Karpas-422 (cell line): ENCODE data around the gene ABCG2. TPM values are rescaled to one million over a fixed set of nuclear protein-coding genes. Genes with fewer than 3 reads are reported as not detected.

ENCODE experiments used
- DNase-seq: peaks from one replicate; pipeline ENCODE4 v3.0.0-alpha.2; 2015
- H2AFZ ChIP-seq: fragments of 200-600 bp; sonication (generic); 2 replicates; pipeline ENCODE4 v1.6.1; 2014; ENCODE audit warnings: antibody characterized with exemption, low read length, mixed read lengths
- H3K27ac ChIP-seq: fragments of 200-600 bp; sonication (generic); 2 replicates; pipeline ENCODE4 v1.5.1; 2014; ENCODE audit warnings: mild to moderate bottlenecking, low read length, moderate library complexity
- H3K27me3 ChIP-seq: fragments of 200-600 bp; sonication (generic); 2 replicates; pipeline ENCODE4 v1.6.1; 2014; ENCODE audit warnings: low read length, mixed read lengths
- H3K36me3 ChIP-seq: fragments of 200-600 bp; sonication (generic); 2 replicates; pipeline ENCODE4 v1.6.1; 2014; ENCODE audit warnings: low read length, mixed read lengths; ENCODE audit not compliant: insufficient read depth
- H3K4me1 ChIP-seq: fragments of 200-600 bp; sonication (generic); 2 replicates; pipeline ENCODE4 v1.6.1; 2014; ENCODE audit warnings: mild to moderate bottlenecking, low read length, mixed read lengths
- H3K4me2 ChIP-seq: fragments of 200-600 bp; sonication (generic); 2 replicates; pipeline ENCODE4 v1.6.1; 2014; ENCODE audit warnings: low read length, low read depth, mild to moderate bottlenecking; ENCODE audit not compliant: poor library complexity, severe bottlenecking
- H3K4me3 ChIP-seq: fragments of 200-600 bp; sonication (generic); 2 replicates; pipeline ENCODE4 v1.5.1; 2014; ENCODE audit warnings: mild to moderate bottlenecking, antibody characterized with exemption, low read length, mixed read lengths
- H3K79me2 ChIP-seq: fragments of 200-600 bp; sonication (generic); 2 replicates; pipeline ENCODE4 v1.6.1; 2014; ENCODE audit warnings: mild to moderate bottlenecking, low read length, mixed read lengths
- H3K9ac ChIP-seq: fragments of 200-600 bp; sonication (generic); 2 replicates; pipeline ENCODE4 v1.6.0; 2014; ENCODE audit warnings: low read length
- H3K9me2 ChIP-seq: fragments of 200-600 bp; sonication (generic), shearing (Covaris generic); replicated peaks from 2 replicates; pipeline ENCODE4 v1.6.0; 2014; ENCODE audit warnings: mild to moderate bottlenecking, low read length, moderate library complexity; ENCODE audit not compliant: insufficient read depth
- H3K9me3 ChIP-seq: fragments of 300-700, 200-600 bp; sonication (generic); 2 replicates; pipeline ENCODE4 v1.6.1; 2014; ENCODE audit warnings: low read length, mixed read lengths
- H4K20me1 ChIP-seq: fragments of 200-600 bp; sonication (generic); 2 replicates; pipeline ENCODE4 v1.6.1; 2014; ENCODE audit warnings: mild to moderate bottlenecking, antibody characterized with exemption, low read length, low read depth; ENCODE audit not compliant: insufficient read depth
- total RNA-seq: library from RNA; depleted of rRNA; stranded (reverse); fragments of >200 nt; shearing (Covaris generic); gene quantifications from 2 replicates; pipeline ENCODE4 v1.2.3, GENCODE V29; 2014; ENCODE audit warnings: low replicate concordance

Gene ABCG2
- total RNA-seq, 1 experiment from 2014 or later = not detected

- Histone ChIP-seq H3K4me3 (no peak overlapping the region), H3K9me3 (no peaks in the 10 kb centered on the region), H3K9me2 (no peaks in the 10 kb centered on the region), H3K27ac (no peak overlapping the region), H3K4me1 (no peaks in the 10 kb centered on the region), H3K4me2 (no peak overlapping the region), H2AFZ (no peak overlapping the region; the same call in 1 of the 2 replicates), H3K36me3 (no peaks in the 10 kb centered on the region), H3K79me2 (no peaks in the 10 kb centered on the region), H3K9ac (no peak overlapping the region), H4K20me1 (no peaks in the 10 kb centered on the region), H3K27me3 (no peaks in the 10 kb centered on the region)
- DNase-seq = no peak
Measured at GRCh38 chr4:88195328-88196012, 37.0 kb upstream of the ABCG2 start.

DNA sequence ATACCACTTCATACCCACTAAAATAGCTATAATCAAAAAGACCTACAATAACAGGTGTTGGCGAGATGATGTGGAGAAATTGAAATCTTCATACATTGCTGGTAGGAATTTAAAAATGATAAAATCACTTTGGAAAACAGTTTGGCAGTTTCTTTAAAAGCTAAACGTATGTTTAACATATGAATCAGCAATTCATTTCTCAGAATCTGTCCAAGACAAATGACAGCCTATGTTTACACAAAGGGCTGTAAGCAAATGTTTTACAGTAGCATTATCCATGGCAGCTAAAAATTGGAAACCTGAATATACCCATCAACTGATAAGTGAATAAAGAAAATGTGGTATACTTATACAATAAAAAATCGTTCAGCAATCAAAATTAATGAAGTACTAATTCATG, 33.0 kb upstream of the ABCG2 start:
- Histone ChIP-seq H3K79me2 (no peaks in the 10 kb centered on the region), H3K4me1 (peaks cover 8% of the 10 kb centered on the region), H2AFZ (no peak overlapping the region), H3K9me2 (no peaks in the 10 kb centered on the region), H3K9ac (no peak overlapping the region), H3K4me3 (no peak overlapping the region), H3K27ac (no peak overlapping the region), H3K9me3 (no peaks in the 10 kb centered on the region), H3K4me2 (no peak overlapping the region), H3K36me3 (no peaks in the 10 kb centered on the region), H3K27me3 (no peaks in the 10 kb centered on the region), H4K20me1 (no peaks in the 10 kb centered on the region)
- no peak for DNase-seq

DNA sequence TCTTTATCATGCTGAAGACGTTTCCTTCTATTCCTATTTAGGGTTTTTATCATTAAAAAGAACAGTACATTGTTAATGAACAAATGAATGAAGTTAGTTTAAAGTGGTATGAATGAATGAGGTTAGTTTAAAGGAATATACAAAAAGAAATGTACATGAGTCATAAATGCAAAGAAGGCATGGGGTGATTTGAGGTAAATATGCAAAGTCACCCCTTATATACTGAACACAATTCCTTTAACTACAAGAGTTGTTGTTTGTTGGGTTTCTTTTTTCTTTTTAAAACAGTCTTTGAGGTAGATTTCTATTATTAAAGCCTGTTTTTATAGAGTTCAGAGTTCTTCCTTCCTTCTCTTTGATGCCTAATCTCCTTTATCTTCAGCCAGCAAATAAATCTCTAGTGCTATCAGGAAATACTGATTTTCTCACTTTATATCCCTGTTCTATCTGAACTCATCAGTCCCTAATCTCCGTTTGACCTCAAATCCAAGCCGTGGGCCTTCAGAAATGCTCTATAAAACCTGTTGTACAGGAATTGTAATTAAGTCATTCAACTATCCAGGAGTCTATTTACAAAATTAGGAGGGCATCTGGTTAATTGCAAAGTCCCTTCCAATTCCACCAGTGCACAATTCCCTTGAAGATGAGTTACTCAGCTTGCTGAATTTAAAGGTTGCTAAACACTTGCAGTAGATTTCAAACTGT, 31.6 kb upstream of the ABCG2 start:
- DNase-seq = no peak
- Histone ChIP-seq H3K27me3 (no peaks in the 10 kb centered on the region), H3K9me3 (no peaks in the 10 kb centered on the region), H3K9ac (no peak overlapping the region), H3K9me2 (no peaks in the 10 kb centered on the region), H3K27ac (no peak overlapping the region), H4K20me1 (no peaks in the 10 kb centered on the region), H3K36me3 (no peaks in the 10 kb centered on the region), H2AFZ (no peak overlapping the region), H3K4me2 (no peak overlapping the region), H3K79me2 (no peaks in the 10 kb centered on the region), H3K4me3 (no peak overlapping the region), H3K4me1 (peaks cover 8% of the 10 kb centered on the region)

DNA sequence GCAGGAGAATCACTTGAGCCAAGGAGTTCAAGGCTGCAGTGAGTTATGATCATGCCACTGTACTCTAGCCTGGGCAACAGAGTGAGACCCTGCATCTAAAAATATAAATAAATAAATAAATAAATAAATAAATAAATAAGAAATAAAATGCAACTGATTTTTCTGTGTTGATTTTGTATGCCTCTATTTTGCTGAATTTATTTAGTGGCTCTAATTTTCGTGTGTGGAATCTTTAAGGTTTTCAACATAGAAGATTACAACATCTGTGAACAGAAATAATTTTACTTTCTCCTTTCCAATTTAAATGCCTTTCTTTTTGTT, 30.9 kb upstream of the ABCG2 start:
- Histone ChIP-seq H3K36me3 (no peaks in the 10 kb centered on the region), H3K9ac (no peak overlapping the region), H2AFZ (no peak overlapping the region), H3K4me2 (no peak overlapping the region), H3K27ac (no peak overlapping the region), H3K9me3 (no peaks in the 10 kb centered on the region), H3K9me2 (no peaks in the 10 kb centered on the region), H4K20me1 (no peaks in the 10 kb centered on the region), H3K79me2 (no peaks in the 10 kb centered on the region), H3K4me1 (peaks cover 8% of the 10 kb centered on the region), H3K27me3 (no peaks in the 10 kb centered on the region), H3K4me3 (no peak overlapping the region)
- DNase-seq = no peak

DNA sequence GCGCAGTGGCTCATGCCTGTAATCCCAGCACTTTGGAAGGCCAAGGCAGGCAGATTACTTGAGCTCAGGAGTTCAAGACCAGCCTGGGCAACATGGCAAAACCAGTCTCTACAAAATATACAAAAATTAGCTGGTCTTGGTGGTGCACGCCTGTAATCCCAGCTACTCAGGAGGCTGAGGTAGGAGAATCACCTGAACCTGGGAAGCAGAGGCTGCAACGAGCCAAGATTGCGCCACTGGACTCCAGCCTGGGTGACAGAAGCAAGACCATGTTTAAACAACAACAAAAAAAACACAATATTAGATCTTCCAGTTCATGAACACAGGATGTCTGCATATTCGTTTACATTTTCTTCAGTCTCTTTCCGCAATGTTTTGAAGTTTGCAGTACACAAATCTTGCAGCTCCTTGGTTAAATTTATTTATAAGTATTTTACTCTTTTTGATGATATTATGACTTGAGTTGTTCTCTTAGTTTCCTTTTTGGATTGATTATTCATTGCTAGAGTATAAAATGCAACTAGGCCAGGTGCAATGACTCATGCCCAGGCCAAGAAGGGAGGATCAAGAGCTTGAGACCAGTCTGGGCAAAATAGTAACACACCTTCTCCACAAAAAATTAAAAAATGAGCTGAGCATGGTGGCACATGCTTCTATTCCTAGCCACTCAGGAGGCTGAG, 30.4 kb upstream of the ABCG2 start:
- Histone ChIP-seq H4K20me1 (no peaks in the 10 kb centered on the region), H3K4me1 (peaks cover 8% of the 10 kb centered on the region), H3K79me2 (no peaks in the 10 kb centered on the region), H3K27ac (no peak overlapping the region), H3K36me3 (no peaks in the 10 kb centered on the region), H3K4me3 (no peak overlapping the region), H3K9me3 (no peaks in the 10 kb centered on the region), H3K9me2 (no peaks in the 10 kb centered on the region), H3K4me2 (no peak overlapping the region), H2AFZ (no peak overlapping the region), H3K9ac (no peak overlapping the region), H3K27me3 (no peaks in the 10 kb centered on the region)
- no peak for DNase-seq

DNA sequence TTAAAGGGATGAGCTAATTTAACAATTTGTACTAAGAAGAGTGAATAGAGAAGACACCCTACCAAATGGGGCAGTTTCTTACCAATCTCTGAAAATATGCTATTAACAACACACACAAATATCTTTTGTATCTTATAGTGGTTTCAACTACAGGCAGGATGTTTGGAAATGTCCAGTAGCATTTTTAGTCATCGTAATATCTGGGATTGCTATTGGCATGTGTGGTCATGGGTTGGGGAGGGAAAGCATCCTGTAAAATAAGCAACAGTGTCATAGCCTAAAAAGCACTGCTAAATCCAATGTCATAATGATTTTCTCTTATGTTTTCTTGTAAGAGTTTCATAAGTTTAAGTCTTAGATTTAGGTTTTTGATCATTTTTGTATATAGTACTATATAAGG, 29.3 kb upstream of the ABCG2 start:
- no peak for DNase-seq
- H3K4me1 ChIP-seq = peaks cover 8% of the 10 kb centered on the region
- H3K4me2 ChIP-seq = no peak overlapping the region
- no peaks in the 10 kb centered on the region for H3K9me2 ChIP-seq
- no peak overlapping the region for H2AFZ ChIP-seq
- no peak overlapping the region for H3K4me3 ChIP-seq
- H3K79me2 ChIP-seq = no peaks in the 10 kb centered on the region
- H3K9ac ChIP-seq = no peak overlapping the region
- no peaks in the 10 kb centered on the region for H3K9me3 ChIP-seq
- no peak overlapping the region for H3K27ac ChIP-seq
- no peaks in the 10 kb centered on the region for H3K27me3 ChIP-seq
- no peaks in the 10 kb centered on the region for H4K20me1 ChIP-seq
- no peaks in the 10 kb centered on the region for H3K36me3 ChIP-seq

DNA sequence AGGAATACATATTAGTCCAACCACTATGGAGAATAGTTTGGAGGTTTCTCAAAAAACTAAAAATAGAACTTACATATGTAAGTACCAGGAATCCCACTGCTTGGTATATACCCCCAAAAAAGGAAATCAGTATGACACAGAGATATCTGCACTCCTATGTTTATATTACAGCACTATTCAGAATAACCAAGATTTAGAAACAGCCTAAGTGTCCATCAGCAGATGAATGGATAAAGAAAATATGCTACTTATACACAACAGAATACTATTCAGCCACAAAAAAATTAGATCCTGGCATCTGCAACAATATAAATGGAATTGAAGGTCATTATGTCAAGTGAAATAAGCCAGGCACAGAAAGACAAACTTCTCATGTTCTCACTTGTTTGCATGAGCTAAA, 27.5 kb upstream of the ABCG2 start:
- Histone ChIP-seq H3K9me2 (no peaks in the 10 kb centered on the region), H3K27me3 (no peaks in the 10 kb centered on the region), H3K4me1 (peaks cover 8% of the 10 kb centered on the region), H2AFZ (no peak overlapping the region), H4K20me1 (no peaks in the 10 kb centered on the region), H3K9me3 (no peaks in the 10 kb centered on the region), H3K4me3 (no peak overlapping the region), H3K79me2 (no peaks in the 10 kb centered on the region), H3K9ac (no peak overlapping the region), H3K27ac (no peak overlapping the region), H3K4me2 (no peak overlapping the region), H3K36me3 (no peaks in the 10 kb centered on the region)
- no peak for DNase-seq

DNA sequence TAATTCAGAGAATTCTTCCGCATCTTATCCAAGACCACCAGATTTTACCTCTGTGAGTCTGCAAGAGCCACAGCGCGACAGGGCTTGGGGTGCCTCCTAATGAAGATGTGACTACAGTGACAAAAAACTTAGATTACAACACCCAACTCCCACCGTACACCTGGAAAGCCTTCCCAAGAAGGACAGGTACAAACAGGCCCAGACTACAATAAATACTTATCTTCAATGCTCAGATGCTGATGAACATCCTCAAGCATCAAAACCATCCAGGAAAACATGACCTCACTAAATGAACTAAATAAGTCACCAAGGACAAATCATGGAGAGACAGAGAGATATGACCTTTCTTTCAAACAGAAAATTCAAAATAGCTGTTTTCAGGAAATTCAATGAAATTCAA, 20.8 kb upstream of the ABCG2 start:
- Histone ChIP-seq H3K36me3 (no peaks in the 10 kb centered on the region), H2AFZ (no peak overlapping the region), H3K4me3 (no peak overlapping the region), H3K79me2 (no peaks in the 10 kb centered on the region), H3K9me2 (no peaks in the 10 kb centered on the region), H3K9ac (no peak overlapping the region), H3K9me3 (no peaks in the 10 kb centered on the region), H3K27ac (no peak overlapping the region), H3K4me1 (no peaks in the 10 kb centered on the region), H3K27me3 (no peaks in the 10 kb centered on the region; the same call in 1 of the 2 replicates), H4K20me1 (no peaks in the 10 kb centered on the region), H3K4me2 (no peak overlapping the region)
- DNase-seq = no peak
